GM12878 (cell line): ENCODE measurements around the gene PHLDB1. TPM values are rescaled to one million over a fixed set of nuclear protein-coding genes. Genes with fewer than 3 reads are reported as not detected.

Experiments
- ATAC-seq: fragments of 200-7000 bp; cut with Tn5 transposase; 3 replicates; pipeline ENCODE4 v1.9.1; 2020; ENCODE audit warnings: mild to moderate bottlenecking, moderate library complexity
- BruUV-seq: library from RNA; stranded (reverse); fragments of 400-500 nt; replicated peaks from 2 replicates; lab custom pipeline; 2021; lab: Mats Ljungman, UMichigan
- CTCF ChIA-PET: fragments of 300-600 bp; sonication (Branson Sonifier 250); formaldehyde crosslinking; extraction: SDS; loops from one replicate; lab custom pipeline; 2021; ENCODE audit warnings: inconsistent platforms; lab: Yijun Ruan, JAX
- POLR2A ChIA-PET: fragments of 350-600 bp; formaldehyde crosslinking; extraction: SDS; loops from one replicate; lab custom pipeline; 2021; ENCODE audit warnings: inconsistent platforms; lab: Charles Lee
- RAD21 ChIA-PET: fragments of 300-600 bp; sonication (Branson Sonifier 250); formaldehyde crosslinking; loops from one replicate; lab custom pipeline; 2023; ENCODE audit warnings: antibody characterized with exemption; ENCODE audit not compliant: unreplicated experiment; lab: Charles Lee
- SMC1A ChIA-PET: fragments of 300-600 bp; sonication (Branson Sonifier 250); formaldehyde crosslinking; loops from one replicate; lab custom pipeline; 2023; ENCODE audit not compliant: unreplicated experiment, uncharacterized antibody; lab: Charles Lee
- DNase-seq: peaks from one replicate; pipeline ENCODE4 v3.0.0-alpha.2; 2011; ENCODE audit warnings: low read depth, low spot score
- FAIRE-seq: peaks from 3 replicates; lab custom pipeline; 2011; peaks lifted over from hg19 to GRCh38; lab: Jason Lieb, UNC
- H2AFZ ChIP-seq: 2 replicates; pipeline ENCODE4 v1.6.0; 2011; ENCODE audit warnings: low read depth, low read length, control low read depth; ENCODE audit not compliant: control insufficient read depth
- H3K27ac ChIP-seq: 2 replicates; pipeline ENCODE4 v1.5.1; 2011; ENCODE audit warnings: control low read depth; ENCODE audit not compliant: control insufficient read depth, insufficient read depth
- H3K27me3 ChIP-seq, 2 experiments: replicated peaks in 1 of 2; 2 replicates each; pipeline versions ENCODE4 v1.6.0 to v1.6.1; 2011; ENCODE audit warnings: low read length in 1 of 2; ENCODE audit not compliant: control insufficient read depth in 2 of 2, insufficient read depth in 2 of 2
- H3K36me3 ChIP-seq, 2 experiments: 2 replicates each; pipeline ENCODE4 v1.5.1; 2011; ENCODE audit warnings: low read length in 1 of 2; ENCODE audit not compliant: control insufficient read depth in 2 of 2, insufficient read depth in 2 of 2
- H3K4me1 ChIP-seq: 2 replicates; pipeline ENCODE4 v1.6.1; 2011; ENCODE audit warnings: mild to moderate bottlenecking, low read length, moderate library complexity, mixed read lengths; ENCODE audit not compliant: control insufficient read depth, insufficient read depth
- H3K4me2 ChIP-seq: 2 replicates; pipeline ENCODE4 v1.6.0; 2011; ENCODE audit warnings: control low read depth; ENCODE audit not compliant: control insufficient read depth, insufficient read depth
- H3K4me3 ChIP-seq: fragments of 200-600 bp; sonication (generic); 2 replicates; pipeline ENCODE4 v1.5.1; 2016
- H3K79me2 ChIP-seq: 2 replicates; pipeline ENCODE4 v1.6.0; 2011; ENCODE audit warnings: low read length; ENCODE audit not compliant: control insufficient read depth, insufficient read depth
- H3K9ac ChIP-seq: 2 replicates; pipeline ENCODE4 v1.8.0; 2011; ENCODE audit warnings: low read length, control low read depth, mixed read lengths; ENCODE audit not compliant: control insufficient read depth, insufficient read depth
- H3K9me3 ChIP-seq: replicated peaks from 3 replicates; pipeline ENCODE4 v1.5.1; 2011; ENCODE audit warnings: mild to moderate bottlenecking, low read length; ENCODE audit not compliant: control insufficient read depth, insufficient read depth
- H4K20me1 ChIP-seq: 2 replicates; pipeline ENCODE4 v1.6.0; 2011; ENCODE audit not compliant: control insufficient read depth, insufficient read depth
- IKZF2 ChIP-seq, 2 experiments: fragments of 450-650 bp; IDR thresholded peaks; 2 replicates each; pipeline ENCODE4 v1.6.1; 2017; ENCODE audit warnings: mild to moderate bottlenecking in 2 of 2, moderate library complexity in 2 of 2
- MLLT1 ChIP-seq: fragments of 450-650 bp; IDR thresholded peaks from 2 replicates; pipeline ENCODE4 v1.6.1; 2016; ENCODE audit warnings: mild to moderate bottlenecking
- MXI1 ChIP-seq: fragments of 150-350 bp; IDR thresholded peaks from 2 replicates; pipeline ENCODE4 v1.6.1; 2011; ENCODE audit warnings: low read depth, mild to moderate bottlenecking, inconsistent platforms, low read length, improper control_type of control experiment
- POLR2AphosphoS5 ChIP-seq: IDR thresholded peaks from 2 replicates; pipeline ENCODE4 v1.6.1; 2011; ENCODE audit warnings: mild to moderate bottlenecking, low read length, inconsistent platforms
- RCOR1 ChIP-seq: conservative IDR thresholded peaks from 2 replicates; pipeline ENCODE4 v1.6.1; 2012; ENCODE audit warnings: low read depth, low read length, improper control_type of control experiment
- RELA ChIP-seq: fragments of 450-650 bp; IDR thresholded peaks from 2 replicates; pipeline ENCODE4 v1.8.0; 2014; ENCODE audit warnings: borderline replicate concordance; ENCODE audit not compliant: partially characterized antibody
- RUNX3 ChIP-seq: IDR thresholded peaks from 2 replicates; pipeline ENCODE4 v1.6.1; 2012; ENCODE audit warnings: low read length, inconsistent platforms
- ZSCAN29 ChIP-seq: fragments of 450-650 bp; IDR thresholded peaks from 2 replicates; pipeline ENCODE4 v1.6.1; 2017; ENCODE audit warnings: mild to moderate bottlenecking, moderate library complexity
- WGBS: methylation state at CpG from one replicate; pipeline ENCODE4 v1.1.6; 2016; ENCODE audit warnings: low lambda C conversion rate; ENCODE audit not compliant: insufficient replicate concordance, insufficient coverage; ENCODE audit errors: missing lambda C conversion rate; 5-methylcytosine and 5-hydroxymethylcytosine counted together
- in situ Hi-C: fragments of 300-500 bp; cut with MboI; formaldehyde crosslinking; loops from 9 replicates; pipeline ENCODE4 v1.14.3; 2018; ENCODE audit warnings: mixed read lengths
- intact Hi-C: fragments of 100-400 bp; cut with micrococcal nuclease; formaldehyde crosslinking; loops from one replicate; pipeline ENCODE4 v1.14.2; 2022; ENCODE audit not compliant: unreplicated experiment
- polyA plus RNA-seq, 11 experiments: library from polyadenylated mRNA; depleted of rRNA in 4 of 11; unstranded in 6 of 11; stranded (reverse) in 5 of 11; fragments of >200 nt; fragmentation: Nextera tagmentation in 4 of 11; fragmentation: Illumina TruSeq in 1 of 11; extraction: Ambion mirVana in 4 of 11; extraction: Trizol in 1 of 11; gene quantifications; 1 replicate in 1 of 11; 2 replicates in 10 of 11; pipeline versions ENCODE4 v1.2.1 to v1.2.3, GENCODE V29; 2011 to 2016; ENCODE audit warnings: inconsistent platforms in 2 of 11, missing spikeins in 2 of 11, low read depth in 1 of 11
- total RNA-seq, 4 experiments: library from RNA; depleted of rRNA in 3 of 4; stranded (reverse); fragments of >200 nt in 3 of 4; fragmentation: Illumina TruSeq in 1 of 4; extraction: Trizol in 1 of 4; gene quantifications; 2 replicates each; pipeline versions ENCODE4 v1.2.1 to v1.2.3, GENCODE V29; 2013 to 2021

Gene PHLDB1
- total and polyA plus RNA-seq, 10 of the 15 experiments (the other 5 are each of a cell fraction or from before 2014, with no cell fraction given), result 0.03 to 0.26 (median 0.18) TPM; not detected in 4

- H3K4me3 ChIP-seq, result peak overlapping the region; percentile 90
- in situ Hi-C loops, result no loop called here
- no peaks in the 10 kb centered on the region for H3K9me3 ChIP-seq
- peak overlapping the region; percentile 84 for H3K4me2 ChIP-seq
- RAD21 ChIA-PET, result no interaction called here
- peak; percentile 87 for FAIRE-seq
- intact Hi-C loops, result loop anchor here (10.0 kb wide), 1 partner anchor 278 kb away; no protein-coding TSS in a partner anchor
- peaks cover 3% of the 10 kb centered on the region; the same call in 1 of the 2 replicates for H3K4me1 ChIP-seq
- TSS peak; percentile 68 for BruUV-seq
- WGBS, result 2% methylated on average over 10 of the region's 10 CpGs
- SMC1A ChIA-PET, result no interaction called here
- peak overlapping the region; percentile 96 for H3K27ac ChIP-seq
- TF ChIP-seq IKZF2 (IDR thresholded peaks at IDR 0.05), result no peak; a peak in 1 of 4 replicates
- no peak for TF ChIP-seq RELA
- TF ChIP-seq RUNX3, result no peak
- peak; percentile 68 for TF ChIP-seq POLR2AphosphoS5
- TF ChIP-seq RCOR1, result no peak
- TF ChIP-seq MXI1, result peak; percentile 25; the same call in 1 of the 2 replicates
- TF ChIP-seq, all 136 proteins: peak for 2
- peak; percentile 55 for ATAC-seq
- Histone ChIP-seq H2AFZ (peak overlapping the region; percentile 79; the same call in 1 of the 2 replicates), H3K36me3 (peaks cover 0 to 5% of the 10 kb centered on the region in 2 experiments; a peak in 1 of 4 replicates), H3K79me2 (peaks cover 58% of the 10 kb centered on the region), H4K20me1 (0 out of 2 replicates have a peak, but pooled peaks cover 3% of the 10 kb centered on the region), H3K27me3 (no peaks in the 10 kb centered on the region), H3K9ac (peak overlapping the region; percentile 97)
- ChIA-PET POLR2A (interaction anchor here (0.9 to 1.5 kb wide), 3 partner anchors 190 to 219 kb away, joined by 3 to 5 read pairs (median 3); no protein-coding TSS in a partner anchor), CTCF (interaction anchor here (1.1 kb wide), 1 partner anchor 212 kb away, joined by 3 read pairs; no protein-coding TSS in a partner anchor)
- DNase-seq, result peak; percentile 15
Observed at GRCh38 chr11:118572981-118573550, 34.3 kb upstream of the PHLDB1 start.

- 0 out of 2 replicates have a peak, but pooled peaks cover 3% of the 10 kb centered on the region for H4K20me1 ChIP-seq
- no peak for DNase-seq
- ChIA-PET CTCF (interaction anchor here (0.6 to 1.0 kb wide), 2 partner anchors 18 to 126 kb away, joined by 3 to 4 read pairs; no protein-coding TSS in a partner anchor), RAD21 (no interaction called here), SMC1A (no interaction called here), POLR2A (no interaction called here)
- no TSS peak for BruUV-seq
- H3K79me2 ChIP-seq, result peaks cover 71% of the 10 kb centered on the region
- H3K27ac ChIP-seq, result no peak overlapping the region
- intact Hi-C loops (loop anchor here (10.0 kb wide), 1 partner anchor 280 kb away; no protein-coding TSS in a partner anchor), in situ Hi-C loops (no loop called here)
- no peak overlapping the region for H3K9ac ChIP-seq
- WGBS, result over 99% methylated on average over 7 of the region's 7 CpGs
- H3K4me1 ChIP-seq, result peaks cover 3% of the 10 kb centered on the region; the same call in 1 of the 2 replicates
- TF ChIP-seq MLLT1 (peak; percentile 80), ZSCAN29 (no peak)
- H3K4me2 ChIP-seq, result peak overlapping the region; percentile 84
- no peaks in the 10 kb centered on the region for H3K9me3 ChIP-seq
- ATAC-seq, result no peak
- H3K36me3 ChIP-seq, result peaks cover 0 to 5% of the 10 kb centered on the region in 2 experiments; a peak in 1 of 4 replicates
- H3K27me3 ChIP-seq, result no peaks in the 10 kb centered on the region
- no peak for FAIRE-seq
- peak overlapping the region; percentile 28; the same call in 1 of the 2 replicates for H3K4me3 ChIP-seq
- no peak overlapping the region for H2AFZ ChIP-seq
Observed at GRCh38 chr11:118574636-118575035, 32.8 kb upstream of the PHLDB1 start.
